DND-41 (cell line): ENCODE measurements around the gene C9orf78.
"Not testable (repeated sequence)": the region's sequence is repeated elsewhere in the genome, so short reads cannot be mapped to it uniquely, and the experiment has no call there.

Experiments used
- ATAC-seq: fragments of 200-7000 bp; cut with Tn5 transposase; 3 replicates; pipeline ENCODE4 v1.9.1; 2021; ENCODE audit warnings: low read depth; ENCODE audit not compliant: insufficient read depth
- DNase-seq: peaks from one replicate; pipeline ENCODE4 v3.0.0-alpha.2; 2020
- H2AFZ ChIP-seq: 2 replicates; pipeline ENCODE4 v1.6.0; 2012; ENCODE audit warnings: low read depth, low read length
- H3K27ac ChIP-seq: 2 replicates; pipeline ENCODE4 v1.5.1; 2012; ENCODE audit warnings: low read length, inconsistent platforms
- H3K27me3 ChIP-seq: fragments of 200-600 bp; sonication (generic); 2 replicates; pipeline ENCODE4 v1.6.0; 2012; ENCODE audit warnings: low read length, mild to moderate bottlenecking, inconsistent platforms; ENCODE audit not compliant: insufficient read depth, poor library complexity
- H3K36me3 ChIP-seq: 2 replicates; pipeline ENCODE4 v1.5.1; 2012; ENCODE audit warnings: low read length, inconsistent platforms; ENCODE audit not compliant: insufficient read depth
- H3K4me1 ChIP-seq: 2 replicates; pipeline ENCODE4 v1.5.1; 2012; ENCODE audit warnings: mild to moderate bottlenecking, low read length; ENCODE audit not compliant: insufficient read depth
- H3K4me2 ChIP-seq: 2 replicates; pipeline ENCODE4 v1.6.0; 2012; ENCODE audit warnings: mild to moderate bottlenecking, moderate library complexity, low read length, inconsistent platforms; ENCODE audit not compliant: insufficient read depth
- H3K4me3 ChIP-seq, 2 experiments: fragments of 200-600 bp in 1 of 2; shearing (Covaris generic) in 1 of 2; 2 replicates each; pipeline ENCODE4 v1.5.1; 2012 to 2016; ENCODE audit warnings: inconsistent platforms in 2 of 2, low read length in 2 of 2, mild to moderate bottlenecking in 2 of 2, low read depth in 1 of 2, moderate library complexity in 1 of 2
- H3K79me2 ChIP-seq: 2 replicates; pipeline ENCODE4 v1.6.0; 2012; ENCODE audit warnings: low read length, inconsistent platforms; ENCODE audit not compliant: insufficient read depth
- H3K9ac ChIP-seq: 2 replicates; pipeline ENCODE4 v1.6.0; 2012; ENCODE audit warnings: low read depth, mild to moderate bottlenecking, inconsistent platforms, low read length, moderate library complexity
- H3K9me3 ChIP-seq: 2 replicates; pipeline ENCODE4 v1.5.1; 2012; ENCODE audit warnings: low read length, moderate library complexity, mild to moderate bottlenecking, inconsistent platforms; ENCODE audit not compliant: insufficient read depth, severe bottlenecking
- H4K20me1 ChIP-seq: 2 replicates; pipeline ENCODE4 v1.6.0; 2012; ENCODE audit warnings: low read length; ENCODE audit not compliant: insufficient read depth
- EZH2 ChIP-seq: IDR thresholded peaks from 3 replicates; pipeline ENCODE4 v1.6.1; 2012; ENCODE audit warnings: borderline replicate concordance, low read depth, mild to moderate bottlenecking, moderate library complexity, low read length, inconsistent platforms; ENCODE audit not compliant: severe bottlenecking
- TF ChIP-seq, protein P1 (sequence below): IDR thresholded peaks from 2 replicates; pipeline ENCODE4 v1.5.1; 2012; ENCODE audit warnings: borderline replicate concordance, low read length, moderate library complexity, mild to moderate bottlenecking; ENCODE audit not compliant: poor library complexity, severe bottlenecking; ENCODE audit errors: extremely low read depth

The C9orf78 gene

DNA sequence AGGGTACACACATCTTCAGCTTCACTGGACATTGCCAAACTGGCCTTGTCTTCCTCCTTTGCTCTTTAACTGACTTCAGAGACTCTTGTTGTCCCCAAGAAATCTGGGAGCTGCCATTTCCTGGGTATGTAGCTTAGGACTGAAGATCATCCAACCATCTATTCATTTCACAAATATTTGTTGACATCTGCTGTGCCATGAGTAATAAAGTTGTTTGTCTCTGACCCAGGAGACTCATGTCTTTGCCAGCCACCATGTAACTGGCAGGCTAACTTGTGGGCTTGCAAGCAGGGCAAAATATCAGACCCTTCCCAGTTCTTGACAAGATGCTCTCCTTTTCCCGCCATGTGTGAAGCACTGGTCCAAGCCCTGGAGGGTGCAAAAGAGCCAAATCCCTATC is 49.2 kb downstream of the C9orf78 start:
- DNase-seq: no peak
- Histone ChIP-seq H3K9ac (no peak overlapping the region), H2AFZ (no peak overlapping the region), H3K4me3 (no peak overlapping the region), H4K20me1 (no peaks in the 10 kb centered on the region), H3K4me2 (no peak overlapping the region), H3K27ac (no peak overlapping the region), H3K79me2 (no peaks in the 10 kb centered on the region), H3K4me1 (no peaks in the 10 kb centered on the region), H3K36me3 (no peaks in the 10 kb centered on the region), H3K27me3 (no peaks in the 10 kb centered on the region), H3K9me3 (no peaks in the 10 kb centered on the region)
- ATAC-seq: no peak
- TF ChIP-seq EZH2: no peak

DNA sequence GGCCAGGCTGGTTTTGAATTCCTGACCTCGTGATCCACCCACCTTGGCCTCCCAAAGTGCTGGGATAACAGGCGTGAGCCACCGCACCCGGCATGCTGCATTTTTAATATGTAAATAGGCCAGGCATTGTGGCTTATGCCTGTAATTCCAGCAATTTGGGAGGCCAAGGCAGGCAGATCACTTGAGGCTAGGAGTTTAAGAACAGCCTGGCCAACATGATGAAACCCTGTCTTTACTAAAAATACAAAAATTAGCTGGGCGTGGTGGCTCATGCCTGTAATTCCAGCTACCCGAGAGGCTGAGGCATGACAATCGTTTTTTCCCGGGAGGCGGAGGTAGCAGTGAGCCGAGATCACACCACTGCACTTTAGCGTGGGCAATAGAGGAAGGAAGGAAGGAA is 50.1 kb downstream of the C9orf78 start:
- not testable (repeated sequence) for H3K4me2 ChIP-seq, H3K27me3 ChIP-seq, H3K79me2 ChIP-seq, H3K4me1 ChIP-seq, H3K4me3 ChIP-seq, DNase-seq, H4K20me1 ChIP-seq, ATAC-seq, H2AFZ ChIP-seq, H3K9ac ChIP-seq, H3K36me3 ChIP-seq, H3K9me3 ChIP-seq, H3K27ac ChIP-seq

DNA sequence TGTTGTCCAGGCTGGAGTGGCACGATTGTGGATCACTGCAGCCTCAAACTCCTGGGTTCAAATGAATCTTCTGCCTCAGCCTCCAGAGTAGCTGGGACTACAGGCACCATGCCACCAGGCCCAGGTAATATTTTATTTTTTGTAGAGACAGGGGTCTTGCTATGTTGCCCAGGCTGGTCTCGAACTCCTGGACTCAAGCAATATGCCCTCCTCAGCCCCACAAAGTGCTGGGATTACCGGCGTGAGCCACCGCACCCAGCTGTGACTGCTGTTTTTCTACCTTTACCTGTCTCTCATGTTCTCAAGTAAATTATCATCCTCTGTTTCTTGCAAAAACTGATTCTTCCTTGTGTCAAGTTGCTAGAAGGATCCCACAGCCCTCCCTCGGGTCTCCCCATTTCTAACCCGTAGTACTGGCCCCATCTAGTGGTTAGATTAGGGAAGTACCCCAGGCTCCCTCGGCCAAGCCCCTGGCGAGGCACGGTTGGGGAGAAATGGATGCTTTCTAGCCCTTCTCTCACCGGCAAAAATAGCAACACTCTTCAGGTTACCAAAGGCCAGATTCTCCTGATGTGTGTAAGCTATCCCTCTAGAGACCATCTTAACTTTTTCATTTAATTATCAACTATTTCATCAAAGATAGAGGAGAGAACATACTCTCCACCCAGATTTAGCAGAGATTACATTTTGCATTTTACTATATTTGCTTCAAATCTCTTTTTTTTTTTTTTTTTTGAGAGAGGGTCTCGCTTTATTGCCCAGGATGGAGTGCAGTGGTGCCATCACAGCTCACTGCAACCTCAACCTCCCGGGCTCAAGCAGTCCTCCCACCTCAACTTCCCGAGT is 51.3 kb downstream of the C9orf78 start:
- no peak overlapping the region for H3K4me3 ChIP-seq
- ATAC-seq (peak; percentile 95), DNase-seq (peak; percentile 72)
- H3K27me3 ChIP-seq: peaks cover 4% of the 10 kb centered on the region
- no peak overlapping the region for H3K4me2 ChIP-seq
- H3K36me3 ChIP-seq: no peaks in the 10 kb centered on the region
- H3K9me3 ChIP-seq: no peaks in the 10 kb centered on the region
- H3K79me2 ChIP-seq: no peaks in the 10 kb centered on the region
- H2AFZ ChIP-seq: no peak overlapping the region
- H3K9ac ChIP-seq: no peak overlapping the region
- H3K27ac ChIP-seq: no peak overlapping the region
- no peaks in the 10 kb centered on the region for H4K20me1 ChIP-seq
- no peaks in the 10 kb centered on the region for H3K4me1 ChIP-seq
- no peak for TF ChIP-seq EZH2
- TF ChIP-seq, protein P1, sequence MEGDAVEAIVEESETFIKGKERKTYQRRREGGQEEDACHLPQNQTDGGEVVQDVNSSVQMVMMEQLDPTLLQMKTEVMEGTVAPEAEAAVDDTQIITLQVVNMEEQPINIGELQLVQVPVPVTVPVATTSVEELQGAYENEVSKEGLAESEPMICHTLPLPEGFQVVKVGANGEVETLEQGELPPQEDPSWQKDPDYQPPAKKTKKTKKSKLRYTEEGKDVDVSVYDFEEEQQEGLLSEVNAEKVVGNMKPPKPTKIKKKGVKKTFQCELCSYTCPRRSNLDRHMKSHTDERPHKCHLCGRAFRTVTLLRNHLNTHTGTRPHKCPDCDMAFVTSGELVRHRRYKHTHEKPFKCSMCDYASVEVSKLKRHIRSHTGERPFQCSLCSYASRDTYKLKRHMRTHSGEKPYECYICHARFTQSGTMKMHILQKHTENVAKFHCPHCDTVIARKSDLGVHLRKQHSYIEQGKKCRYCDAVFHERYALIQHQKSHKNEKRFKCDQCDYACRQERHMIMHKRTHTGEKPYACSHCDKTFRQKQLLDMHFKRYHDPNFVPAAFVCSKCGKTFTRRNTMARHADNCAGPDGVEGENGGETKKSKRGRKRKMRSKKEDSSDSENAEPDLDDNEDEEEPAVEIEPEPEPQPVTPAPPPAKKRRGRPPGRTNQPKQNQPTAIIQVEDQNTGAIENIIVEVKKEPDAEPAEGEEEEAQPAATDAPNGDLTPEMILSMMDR: peak; percentile 87

DNA sequence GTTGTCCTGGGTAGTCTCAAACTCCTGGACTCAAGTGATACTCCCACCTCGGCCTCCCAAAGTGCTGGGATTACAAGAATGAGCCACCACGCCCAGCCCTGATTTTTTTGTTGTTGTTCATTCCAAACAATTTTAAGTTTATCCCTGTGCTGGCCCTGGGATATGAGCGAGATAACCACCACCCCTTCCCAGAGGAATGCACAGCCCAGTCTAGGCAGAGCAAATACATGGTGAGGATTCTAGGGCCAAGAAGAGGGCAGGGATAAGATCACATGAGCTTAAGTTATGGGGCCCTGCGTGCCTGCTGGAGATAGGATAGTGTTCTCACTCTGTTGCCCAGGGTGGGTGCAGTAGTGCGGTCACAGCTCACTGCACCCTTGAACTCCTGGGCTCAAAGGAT is 53.1 kb downstream of the C9orf78 start:
- Histone ChIP-seq H3K79me2 (no peaks in the 10 kb centered on the region), H3K36me3 (no peaks in the 10 kb centered on the region), H3K4me1 (peaks cover 9% of the 10 kb centered on the region), H3K4me2 (no peak overlapping the region), H3K4me3 (no peak overlapping the region), H3K27me3 (peaks cover 6% of the 10 kb centered on the region), H3K9ac (no peak overlapping the region), H3K27ac (no peak overlapping the region), H2AFZ (no peak overlapping the region), H3K9me3 (no peaks in the 10 kb centered on the region), H4K20me1 (no peaks in the 10 kb centered on the region)
- DNase-seq (no peak), ATAC-seq (no peak)
- no peak for TF ChIP-seq EZH2
- TF ChIP-seq, protein P1: no peak
